Large intestine (tissue), 3 donors: ENCODE results near the gene TRIM14. TPM values are rescaled to one million over a fixed set of nuclear protein-coding genes. Genes with fewer than 3 reads are reported as not detected.
"Not testable (repeated sequence)": the region's sequence is repeated elsewhere in the genome, so short reads cannot be mapped to it uniquely, and the experiment has no call there.

Experiments used
- DNase-seq, 2 donors: peaks; one replicate each; pipeline versions ENCODE4 v3.0.0 to v3.0.0-alpha.2; 2013
- H3K27ac ChIP-seq: one replicate; pipeline ENCODE4 v1.5.1; 2013; ENCODE audit warnings: low read length
- H3K27me3 ChIP-seq: 2 replicates; pipeline ENCODE4 v1.6.1; 2013; ENCODE audit warnings: low read length; ENCODE audit not compliant: control insufficient read depth, insufficient read depth
- H3K36me3 ChIP-seq: 2 replicates; pipeline ENCODE4 v1.6.1; 2013; ENCODE audit warnings: low read length; ENCODE audit not compliant: control insufficient read depth, insufficient read depth
- H3K4me1 ChIP-seq: one replicate; pipeline ENCODE4 v1.6.1; 2013; ENCODE audit warnings: low read length; ENCODE audit not compliant: control insufficient read depth, insufficient read depth
- H3K4me3 ChIP-seq: one replicate; pipeline ENCODE4 v1.5.1; 2013; ENCODE audit warnings: low read length
- H3K9me3 ChIP-seq: one replicate; pipeline ENCODE4 v1.6.1; 2013; ENCODE audit warnings: mild to moderate bottlenecking, low read depth, low read length, moderate library complexity; ENCODE audit not compliant: control insufficient read depth
- WGBS: methylation state at CpG from one replicate; pipeline ENCODE4 v1.1.5; 2013; ENCODE audit warnings: low lambda C conversion rate; ENCODE audit not compliant: insufficient coverage; 5-methylcytosine and 5-hydroxymethylcytosine counted together
- polyA plus RNA-seq: library from polyadenylated mRNA; unstranded; fragments of 120-200 nt; gene quantifications from one replicate; pipeline ENCODE4 v1.2.1, GENCODE V29; 2013

Gene TRIM14
- polyA plus RNA-seq, 1 donor = 59.2 TPM

DNA sequence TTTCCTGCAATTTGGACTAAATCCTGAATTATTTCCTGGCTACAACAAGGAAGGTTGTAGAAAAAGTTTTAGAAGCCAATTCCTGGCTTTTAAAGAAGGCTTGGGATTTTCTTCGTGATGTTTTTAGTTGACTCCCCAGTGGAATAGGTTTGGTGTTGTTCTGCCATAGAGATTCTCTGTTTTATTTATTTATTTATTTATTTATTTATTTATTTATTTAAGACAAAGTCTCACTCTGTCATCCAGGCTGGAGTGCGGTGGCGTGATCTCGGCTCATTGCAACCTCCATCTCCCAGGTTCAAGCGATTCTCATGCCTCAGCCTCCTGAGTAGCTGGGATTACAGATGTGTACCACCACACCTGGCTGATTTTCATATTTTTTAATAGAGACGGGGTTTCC is 1.9 kb downstream of the TRIM14 start:
- not testable (repeated sequence) for H3K36me3 ChIP-seq, H3K9me3 ChIP-seq, H3K27ac ChIP-seq, H3K4me3 ChIP-seq, H3K27me3 ChIP-seq, DNase-seq
- WGBS = no CpG with 5 or more reads among the region's 6 CpGs
- peaks cover 29% of the 10 kb centered on the region for H3K4me1 ChIP-seq

GRCh38 chr9:98109052-98109451 is 10.0 kb downstream of the TRIM14 start:
- Histone ChIP-seq H3K36me3 (peaks cover 54% of the 10 kb centered on the region), H3K4me1 (no peaks in the 10 kb centered on the region), H3K4me3 (no peak overlapping the region), H3K27me3 (no peaks in the 10 kb centered on the region), H3K9me3 (peaks cover 6% of the 10 kb centered on the region), H3K27ac (no peak overlapping the region)
- WGBS = no CpG with 5 or more reads among the region's 3 CpGs
- DNase-seq = no peak

GRCh38 chr9:98108531-98109031 is 10.4 kb downstream of the TRIM14 start:
- Histone ChIP-seq H3K27ac (no peak overlapping the region), H3K9me3 (peaks cover 6% of the 10 kb centered on the region), H3K36me3 (peaks cover 57% of the 10 kb centered on the region), H3K4me3 (no peak overlapping the region), H3K27me3 (no peaks in the 10 kb centered on the region), H3K4me1 (no peaks in the 10 kb centered on the region)
- WGBS = no CpG with 5 or more reads among the region's 5 CpGs
- no peak for DNase-seq

- H3K27ac ChIP-seq = no peak overlapping the region
- H3K36me3 ChIP-seq = peaks cover 57% of the 10 kb centered on the region
- no peaks in the 10 kb centered on the region for H3K27me3 ChIP-seq
- H3K9me3 ChIP-seq = peaks cover 6% of the 10 kb centered on the region
- no peak overlapping the region for H3K4me3 ChIP-seq
- H3K4me1 ChIP-seq = no peaks in the 10 kb centered on the region
- DNase-seq = no peak
- WGBS = no CpG with 5 or more reads among the region's 2 CpGs
These were observed 11.1 kb downstream of the TRIM14 start for GRCh38 chr9:98107926-98108325.

DNA sequence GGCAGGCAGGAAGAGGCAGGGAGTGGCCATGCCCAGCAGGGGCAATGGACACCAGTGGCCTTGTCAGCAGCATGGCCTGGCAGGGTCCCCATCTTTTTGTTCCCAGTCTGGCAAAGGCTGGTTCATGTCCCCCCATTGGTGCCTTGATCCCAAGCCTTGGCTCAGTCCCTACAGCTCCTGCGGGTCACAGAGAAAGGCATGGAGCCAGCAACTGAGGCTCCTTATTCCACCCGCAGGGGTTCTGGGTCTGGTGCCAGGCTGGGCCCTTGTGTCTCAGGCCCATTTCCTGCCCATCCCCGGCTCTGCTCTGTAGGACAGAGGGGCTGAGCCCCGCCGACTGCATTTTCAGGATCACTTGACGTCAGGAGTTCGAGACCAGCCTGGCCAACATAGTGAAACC is 14.0 kb downstream of the TRIM14 start:
- DNase-seq = no peak
- Histone ChIP-seq H3K27ac (no peak overlapping the region), H3K9me3 (peaks cover 6% of the 10 kb centered on the region), H3K36me3 (peaks cover 52% of the 10 kb centered on the region), H3K4me1 (peaks cover 5% of the 10 kb centered on the region), H3K4me3 (no peak overlapping the region), H3K27me3 (no peaks in the 10 kb centered on the region)
- WGBS = no CpG with 5 or more reads among the region's 7 CpGs

DNA sequence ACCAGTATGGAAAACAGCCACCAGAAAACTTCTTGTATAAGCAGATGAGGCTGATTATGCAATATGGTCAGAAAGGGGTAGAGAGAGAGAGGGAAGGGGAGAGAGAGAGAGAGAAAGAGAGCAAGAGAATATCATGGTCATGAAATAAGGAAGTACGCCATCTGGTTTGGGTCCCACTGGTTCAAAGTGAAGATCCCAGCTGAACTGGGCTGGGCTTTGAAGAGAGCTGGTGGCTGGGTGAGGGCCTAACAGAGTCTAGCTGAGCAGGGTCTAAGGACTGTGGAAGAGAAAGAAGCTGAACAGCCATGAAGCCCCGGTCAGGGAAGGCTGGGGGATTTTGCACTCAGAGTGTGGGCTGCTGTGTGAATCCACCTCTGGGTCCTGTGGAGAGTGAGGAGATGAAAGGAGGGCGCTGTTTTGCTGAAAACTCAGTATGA is 14.6 kb downstream of the TRIM14 start:
- H3K9me3 ChIP-seq = peaks cover 6% of the 10 kb centered on the region
- no peaks in the 10 kb centered on the region for H3K27me3 ChIP-seq
- DNase-seq = no peak
- no peak overlapping the region for H3K27ac ChIP-seq
- no CpG with 5 or more reads among the region's 3 CpGs for WGBS
- H3K4me3 ChIP-seq = no peak overlapping the region
- H3K4me1 ChIP-seq = peaks cover 10% of the 10 kb centered on the region
- H3K36me3 ChIP-seq = peaks cover 51% of the 10 kb centered on the region

GRCh38 chr9:98101868-98102273 is 17.2 kb downstream of the TRIM14 start:
- Histone ChIP-seq H3K27ac (no peak overlapping the region), H3K27me3 (no peaks in the 10 kb centered on the region), H3K9me3 (peaks cover 6% of the 10 kb centered on the region), H3K4me1 (peaks cover 10% of the 10 kb centered on the region), H3K36me3 (peaks cover 47% of the 10 kb centered on the region), H3K4me3 (no peak overlapping the region)
- 90% methylated on average over 3 of the region's 6 CpGs for WGBS
- DNase-seq = no peak

GRCh38 chr9:98101416-98101815 is 17.6 kb downstream of the TRIM14 start:
- no peak for DNase-seq
- Histone ChIP-seq H3K4me3 (no peak overlapping the region), H3K9me3 (peaks cover 2% of the 10 kb centered on the region), H3K27ac (no peak overlapping the region), H3K36me3 (peaks cover 46% of the 10 kb centered on the region), H3K4me1 (peaks cover 10% of the 10 kb centered on the region), H3K27me3 (no peaks in the 10 kb centered on the region)
- WGBS = no CpG with 5 or more reads among the region's 7 CpGs

GRCh38 chr9:98100456-98100855 is 18.6 kb downstream of the TRIM14 start:
- H3K27me3 ChIP-seq = no peaks in the 10 kb centered on the region
- peaks cover 46% of the 10 kb centered on the region for H3K36me3 ChIP-seq
- H3K4me3 ChIP-seq = no peak overlapping the region
- H3K27ac ChIP-seq = no peak overlapping the region
- H3K9me3 ChIP-seq = no peaks in the 10 kb centered on the region
- peaks cover 10% of the 10 kb centered on the region for H3K4me1 ChIP-seq
- no peak for DNase-seq

DNA sequence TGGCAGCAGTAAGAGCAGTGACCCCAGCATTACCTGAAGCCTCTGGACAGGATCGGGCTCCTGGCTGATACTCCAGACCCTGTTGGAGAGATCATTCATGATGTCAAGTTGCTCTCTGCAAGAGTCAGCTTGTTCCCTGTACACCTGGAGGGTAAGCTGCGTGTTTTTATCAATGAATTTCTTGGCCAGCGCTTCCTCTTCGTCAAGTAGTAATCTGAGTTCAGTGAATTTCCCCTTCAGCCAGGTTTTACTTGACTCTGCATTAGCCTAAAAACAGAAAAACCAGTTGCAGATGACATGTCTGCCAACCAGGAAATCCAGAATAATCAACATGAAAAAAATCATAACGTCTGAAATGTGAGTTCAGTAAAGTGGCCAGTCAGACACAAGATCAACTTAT is 19.1 kb downstream of the TRIM14 start:
- peaks cover 10% of the 10 kb centered on the region for H3K4me1 ChIP-seq
- DNase-seq = no peak
- no peaks in the 10 kb centered on the region for H3K9me3 ChIP-seq
- no peak overlapping the region for H3K4me3 ChIP-seq
- H3K27ac ChIP-seq = no peak overlapping the region
- H3K36me3 ChIP-seq = peaks cover 46% of the 10 kb centered on the region
- no CpG with 5 or more reads among the region's 5 CpGs for WGBS
- H3K27me3 ChIP-seq = no peaks in the 10 kb centered on the region

DNA sequence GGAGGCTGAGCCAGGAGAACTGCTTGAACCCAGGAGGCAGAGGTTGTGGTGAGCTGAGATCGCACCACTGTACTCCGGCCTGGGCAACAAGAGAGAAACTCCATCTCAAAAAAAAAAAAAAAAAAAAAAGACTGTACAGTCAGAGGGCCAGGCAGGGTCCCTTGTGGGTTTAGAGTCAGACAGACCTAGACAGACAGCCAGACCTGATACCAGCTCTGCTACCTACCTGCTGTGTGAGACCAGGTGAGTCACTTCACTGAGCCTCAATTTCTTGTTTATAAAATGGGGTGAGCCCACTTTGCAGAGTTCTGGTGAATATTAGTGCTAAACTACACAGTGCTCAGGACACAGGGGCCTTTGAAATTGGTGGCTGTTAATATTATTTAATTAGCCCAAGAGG is 19.7 kb downstream of the TRIM14 start:
- DNase-seq = no peak
- H3K27ac ChIP-seq = no peak overlapping the region
- H3K36me3 ChIP-seq = peaks cover 47% of the 10 kb centered on the region
- H3K27me3 ChIP-seq = no peaks in the 10 kb centered on the region
- H3K9me3 ChIP-seq = no peaks in the 10 kb centered on the region
- H3K4me3 ChIP-seq = no peak overlapping the region
- WGBS = no CpG with 5 or more reads among the region's 2 CpGs
- H3K4me1 ChIP-seq = peaks cover 10% of the 10 kb centered on the region
